Activated CD4-positive, alpha-beta T cell treated with anti-CD3 and anti-CD28 coated beads, Interleukin-2, amount 10 ng/mL, durations not matched to agents 7 days and 5 days (primary cell): ENCODE measurements around the gene RPP40. TPM values are rescaled to one million over a fixed set of nuclear protein-coding genes. Genes with fewer than 3 reads are reported as not detected.

ENCODE experiments used
- CTCF ChIA-PET: fragments of 350-600 bp; sonication (Branson Sonifier 250); formaldehyde crosslinking; loops from one replicate; lab custom pipeline; 2021; ENCODE audit warnings: antibody characterized with exemption; lab: Charles Lee
- POLR2A ChIA-PET: fragments of 350-600 bp; sonication (Branson Sonifier 250); formaldehyde crosslinking; loops from one replicate; lab custom pipeline; 2021; ENCODE audit warnings: antibody characterized with exemption; lab: Charles Lee
- DNase-seq: peaks from one replicate; pipeline ENCODE4 v3.0.0-alpha.2; 2020
- H3K27ac Mint-ChIP-seq: one replicate; pipeline ENCODE4 v1.8.0; 2021; ENCODE audit warnings: mild to moderate bottlenecking, moderate library complexity, mixed read lengths
- H3K27me3 Mint-ChIP-seq: one replicate; pipeline ENCODE4 v1.8.0; 2021; ENCODE audit warnings: mixed read lengths
- H3K36me3 Mint-ChIP-seq: one replicate; pipeline ENCODE4 v1.8.0; 2021; ENCODE audit warnings: low read depth, mixed read lengths
- H3K4me1 Mint-ChIP-seq: one replicate; pipeline ENCODE4 v1.8.0; 2021; ENCODE audit warnings: mixed read lengths
- H3K4me3 Mint-ChIP-seq: one replicate; pipeline ENCODE4 v1.8.0; 2021; ENCODE audit warnings: mild to moderate bottlenecking, moderate library complexity, mixed read lengths
- H3K9me3 Mint-ChIP-seq: one replicate; pipeline ENCODE4 v1.8.0; 2021; ENCODE audit warnings: mixed read lengths
- total RNA-seq, 2 experiments: library from RNA; stranded (reverse); gene quantifications; one replicate each; pipeline ENCODE4 v1.2.3, GENCODE V29; 2021

RPP40 gene
- total RNA-seq, 2 experiments from 2014 or later, result 5.8 to 6.2 TPM

DNA sequence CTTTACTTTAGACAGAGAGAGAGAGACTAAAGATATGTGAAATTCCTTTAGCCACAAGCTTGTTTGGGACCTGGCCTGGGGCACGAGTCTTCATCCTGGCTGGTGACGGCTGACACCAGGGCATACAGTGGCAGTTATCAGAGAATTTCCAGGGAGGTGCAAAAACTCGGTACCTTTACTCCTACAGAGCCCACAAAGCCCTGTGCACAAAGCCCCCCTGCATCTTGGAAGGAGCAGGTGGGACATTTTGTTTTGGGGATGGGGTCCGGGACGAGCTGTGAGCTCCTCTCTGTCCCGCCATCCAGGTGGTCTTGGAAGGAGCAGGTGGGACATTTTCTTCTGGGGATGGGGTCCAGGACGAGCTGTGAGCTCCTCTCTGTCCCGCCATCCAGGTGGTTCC is 28.9 kb downstream of the RPP40 start:
- Mint-ChIP-seq H3K9me3 (peaks cover 4% of the 10 kb centered on the region), H3K27ac (no peak overlapping the region), H3K4me3 (no peak overlapping the region), H3K36me3 (peaks cover 3% of the 10 kb centered on the region), H3K27me3 (peaks cover 6% of the 10 kb centered on the region), H3K4me1 (no peaks in the 10 kb centered on the region)
- no peak for DNase-seq
- ChIA-PET POLR2A (no interaction called here), CTCF (no interaction called here)

DNA sequence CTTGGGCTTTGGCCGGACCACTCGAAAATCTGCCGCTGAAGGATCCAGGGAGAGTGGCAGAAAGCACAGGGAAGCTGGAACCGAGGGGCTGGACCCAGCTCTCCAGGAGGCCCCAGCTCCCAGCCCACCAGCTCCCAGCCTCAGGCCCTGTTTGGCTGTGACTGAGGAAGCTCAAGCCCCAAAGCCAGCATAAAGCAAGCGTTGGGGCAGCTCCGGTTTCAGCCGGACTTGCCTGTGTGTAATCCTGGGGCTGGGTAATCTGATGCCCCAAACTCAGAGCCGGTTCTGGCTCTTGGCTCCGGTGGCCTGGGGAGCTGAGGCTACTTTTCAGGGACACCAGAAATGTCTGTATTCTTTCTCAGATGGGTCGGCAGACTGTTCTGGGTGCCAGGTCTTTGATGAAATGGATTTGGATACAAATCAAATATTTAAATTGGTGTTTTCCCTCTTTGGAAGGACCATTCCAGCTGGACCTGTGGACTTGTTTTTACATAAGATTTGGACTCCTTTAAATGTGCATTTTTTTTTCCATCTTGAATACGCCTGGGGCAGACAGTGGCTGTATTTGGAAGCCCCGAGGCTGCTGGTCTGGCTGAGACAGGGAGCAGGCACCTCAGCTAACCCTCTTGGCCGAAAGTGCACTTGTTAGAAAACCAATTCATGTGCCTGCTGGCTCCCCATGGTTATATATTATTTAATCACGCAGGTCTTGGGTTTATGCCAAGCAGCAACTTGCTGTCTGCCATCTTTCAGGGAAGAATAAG is 29.7 kb downstream of the RPP40 start:
- peaks cover 6% of the 10 kb centered on the region for H3K27me3 Mint-ChIP-seq
- no peaks in the 10 kb centered on the region for H3K9me3 Mint-ChIP-seq
- POLR2A ChIA-PET, result interaction anchor here (0.6 kb wide), 1 partner anchor 1108 kb away, joined by 3 read pairs; no protein-coding TSS in a partner anchor
- no peaks in the 10 kb centered on the region for H3K4me1 Mint-ChIP-seq
- no peaks in the 10 kb centered on the region for H3K36me3 Mint-ChIP-seq
- DNase-seq, result no peak
- H3K27ac Mint-ChIP-seq, result no peak overlapping the region
- CTCF ChIA-PET, result no interaction called here
- H3K4me3 Mint-ChIP-seq, result no peak overlapping the region

DNA sequence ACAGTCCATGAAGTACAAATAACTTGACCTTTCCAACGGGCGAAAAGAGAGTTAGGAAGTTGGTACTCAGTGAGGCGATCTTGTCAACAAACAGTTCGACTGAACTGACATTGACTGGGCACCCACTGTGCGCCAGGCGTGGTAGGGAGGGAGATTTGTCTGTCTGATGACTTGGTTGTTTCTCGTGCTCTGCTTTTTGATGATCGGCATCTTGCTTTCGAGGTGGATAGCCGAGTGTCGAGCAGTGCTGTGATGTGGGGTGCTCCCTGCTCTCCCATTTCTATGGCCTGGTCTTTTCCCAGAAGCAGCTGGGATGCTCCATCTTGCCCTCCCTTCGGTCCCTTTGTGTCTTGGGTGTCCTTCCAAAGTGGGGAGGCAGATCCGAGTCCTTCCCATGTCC is 30.4 kb downstream of the RPP40 start:
- no peaks in the 10 kb centered on the region for H3K9me3 Mint-ChIP-seq
- ChIA-PET POLR2A (no interaction called here), CTCF (no interaction called here)
- H3K27ac Mint-ChIP-seq, result no peak overlapping the region
- peaks cover 8% of the 10 kb centered on the region for H3K27me3 Mint-ChIP-seq
- no peak for DNase-seq
- H3K4me3 Mint-ChIP-seq, result no peak overlapping the region
- no peaks in the 10 kb centered on the region for H3K4me1 Mint-ChIP-seq
- no peaks in the 10 kb centered on the region for H3K36me3 Mint-ChIP-seq

DNA sequence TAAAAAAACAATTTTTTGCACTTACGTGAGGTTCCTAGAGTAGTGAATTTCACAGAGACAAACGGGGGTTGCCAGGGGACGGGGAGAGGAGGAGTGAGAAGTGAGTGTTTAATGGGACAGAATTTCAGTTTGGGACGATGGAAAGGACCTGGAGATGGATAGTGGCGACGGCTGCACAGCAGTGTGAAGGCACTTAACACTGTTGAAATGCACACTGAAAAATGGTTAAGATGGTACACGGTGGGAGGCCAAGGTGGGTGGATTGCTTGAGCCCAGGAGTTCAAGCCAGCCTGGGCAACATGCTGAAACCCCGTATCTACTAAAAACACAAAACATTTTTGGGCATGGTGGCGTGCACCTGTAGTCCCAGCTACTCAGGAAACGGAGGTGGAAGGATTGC is 31.4 kb downstream of the RPP40 start:
- CTCF ChIA-PET, result no interaction called here
- H3K4me1 Mint-ChIP-seq, result no peaks in the 10 kb centered on the region

DNA sequence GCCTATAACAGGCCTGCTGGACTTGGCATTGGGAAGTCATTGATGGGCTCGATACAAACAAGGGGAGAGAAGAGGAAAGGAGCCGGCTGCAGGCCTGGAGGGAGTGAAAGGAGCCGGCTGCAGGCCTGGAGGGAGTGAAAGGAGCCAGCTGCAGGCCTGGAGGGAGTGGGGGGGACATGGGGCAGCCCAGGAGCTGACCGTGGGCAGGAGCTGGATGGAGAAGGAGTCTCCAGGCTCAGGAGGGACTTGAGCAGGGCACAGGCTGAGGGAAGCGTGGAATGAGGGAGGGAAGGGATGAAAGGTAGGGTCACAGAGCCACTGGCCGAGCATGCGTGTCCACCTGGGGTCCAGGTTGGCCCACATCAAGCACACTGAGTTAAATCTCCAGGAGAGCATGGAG is 32.0 kb downstream of the RPP40 start:
- no peaks in the 10 kb centered on the region for H3K36me3 Mint-ChIP-seq
- H3K4me3 Mint-ChIP-seq, result no peak overlapping the region
- H3K27ac Mint-ChIP-seq, result no peak overlapping the region
- no peaks in the 10 kb centered on the region for H3K9me3 Mint-ChIP-seq
- peaks cover 5% of the 10 kb centered on the region for H3K27me3 Mint-ChIP-seq
- CTCF ChIA-PET, result no interaction called here
- DNase-seq, result no peak
- POLR2A ChIA-PET, result no interaction called here
- H3K4me1 Mint-ChIP-seq, result no peaks in the 10 kb centered on the region

More for the DNA sequence above, 31.4 kb downstream of the RPP40 start:
- Mint-ChIP-seq H3K9me3 (no peaks in the 10 kb centered on the region), H3K4me3 (no peak overlapping the region), H3K36me3 (no peaks in the 10 kb centered on the region), H3K27me3 (peaks cover 8% of the 10 kb centered on the region), H3K27ac (no peak overlapping the region)
- no peak for DNase-seq
- POLR2A ChIA-PET, result no interaction called here

DNA sequence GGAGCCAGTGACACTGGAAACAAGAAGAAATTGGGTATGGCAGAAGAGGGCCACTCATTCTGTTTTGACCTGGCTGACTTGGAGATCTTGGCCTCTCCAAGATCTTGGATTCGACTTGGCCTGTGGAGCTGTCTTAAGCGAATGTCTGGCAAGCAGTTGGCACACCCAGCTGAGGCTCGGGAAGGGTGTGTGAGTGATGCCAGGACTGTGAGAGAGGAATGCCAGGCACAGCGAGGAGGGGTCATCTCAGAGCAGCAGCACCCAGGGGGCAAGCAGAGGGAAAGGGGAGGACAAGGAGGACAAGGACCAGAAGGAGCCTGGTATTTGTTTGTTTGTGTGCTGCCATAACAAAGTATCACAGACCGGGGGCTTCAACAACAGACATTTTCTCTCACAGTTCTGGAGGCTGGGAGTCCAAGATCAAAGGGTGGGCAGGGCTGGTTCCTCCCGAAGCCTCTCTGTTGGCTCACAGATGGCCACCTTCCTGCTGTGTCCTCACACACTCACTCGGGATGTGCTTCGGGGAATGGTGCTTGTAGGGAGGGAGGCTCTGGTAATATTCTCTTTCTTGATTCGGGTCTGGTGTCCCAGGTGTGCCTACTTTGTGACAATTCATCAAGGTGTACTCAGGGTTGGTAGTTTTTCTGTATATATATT is 33.0 kb downstream of the RPP40 start:
- CTCF ChIA-PET, result no interaction called here
- POLR2A ChIA-PET, result no interaction called here
- Mint-ChIP-seq H3K27me3 (peaks cover 2% of the 10 kb centered on the region), H3K4me3 (no peak overlapping the region), H3K27ac (no peak overlapping the region), H3K4me1 (no peaks in the 10 kb centered on the region), H3K36me3 (no peaks in the 10 kb centered on the region), H3K9me3 (no peaks in the 10 kb centered on the region)
- DNase-seq, result no peak

DNA sequence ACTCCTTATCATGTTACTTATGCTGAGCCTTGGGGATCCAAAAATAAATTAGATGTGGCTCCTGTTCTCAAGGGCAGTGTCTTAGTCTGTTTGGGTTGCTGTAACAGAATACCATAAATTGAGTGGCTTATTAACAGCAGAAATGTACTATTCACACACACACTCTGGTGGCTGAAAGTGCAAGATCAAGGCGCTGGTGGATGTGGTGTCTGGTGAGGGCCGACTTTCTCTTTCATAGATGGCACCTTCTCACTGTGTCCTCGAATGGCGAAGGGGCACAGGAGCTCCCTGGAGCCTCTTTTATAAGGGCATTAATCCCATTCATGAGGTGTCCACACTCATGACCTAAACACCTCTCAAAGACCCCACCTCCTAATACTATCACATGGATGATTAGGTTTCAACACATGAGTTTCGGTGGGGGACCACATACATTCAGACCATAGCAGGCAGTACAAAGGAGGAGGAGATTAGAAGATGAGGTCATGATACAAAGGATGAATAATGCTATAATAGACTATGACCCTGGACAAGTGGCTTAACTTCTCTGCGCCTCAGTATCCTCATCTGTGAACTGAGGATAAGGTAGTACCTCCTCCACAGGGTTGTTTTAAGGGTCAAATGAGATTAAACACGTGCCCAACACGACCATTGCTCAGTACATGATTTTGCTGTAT is 34.1 kb downstream of the RPP40 start:
- Mint-ChIP-seq H3K9me3 (no peaks in the 10 kb centered on the region), H3K4me3 (no peak overlapping the region), H3K4me1 (no peaks in the 10 kb centered on the region), H3K27ac (no peak overlapping the region), H3K27me3 (peaks cover 2% of the 10 kb centered on the region), H3K36me3 (no peaks in the 10 kb centered on the region)
- ChIA-PET POLR2A (no interaction called here), CTCF (no interaction called here)
- no peak for DNase-seq

DNA sequence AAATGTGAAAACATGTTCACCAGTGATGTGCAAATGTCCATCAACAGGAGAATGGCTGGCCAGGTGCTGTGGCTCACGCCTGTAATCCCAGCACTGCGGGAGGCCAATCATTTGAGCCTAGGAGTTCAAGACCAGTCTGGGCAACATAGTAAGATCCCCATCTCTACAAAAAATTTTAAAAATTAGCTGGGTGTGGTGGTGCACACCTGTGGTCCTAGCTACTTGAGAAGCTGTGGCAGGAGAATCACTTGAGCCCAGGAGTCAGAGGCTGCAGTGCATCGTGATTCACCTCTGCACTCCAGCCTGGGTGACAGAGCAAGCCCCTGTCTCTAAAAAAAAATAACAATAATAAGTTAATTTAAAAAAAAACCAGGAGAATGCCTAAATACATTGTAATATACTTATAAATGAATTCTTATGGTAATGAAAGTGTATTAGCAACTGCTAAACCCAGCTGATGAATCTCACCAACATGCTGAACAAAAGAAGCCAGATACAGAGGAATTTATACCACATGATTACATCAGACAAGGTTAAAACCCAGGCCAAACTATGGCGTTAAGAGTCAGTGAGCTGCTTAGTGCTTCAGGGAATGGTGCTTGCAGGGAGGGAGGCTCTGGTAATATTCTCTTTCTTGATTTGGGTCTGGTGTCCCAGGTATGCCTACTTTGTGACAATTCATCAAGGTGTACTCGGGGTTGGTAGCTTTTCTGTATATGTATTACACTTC is 36.4 kb downstream of the RPP40 start:
- no peak overlapping the region for H3K27ac Mint-ChIP-seq
- no peaks in the 10 kb centered on the region for H3K36me3 Mint-ChIP-seq
- DNase-seq, result no peak
- H3K4me3 Mint-ChIP-seq, result no peak overlapping the region
- ChIA-PET POLR2A (no interaction called here), CTCF (no interaction called here)
- no peaks in the 10 kb centered on the region for H3K9me3 Mint-ChIP-seq
- peaks cover 2% of the 10 kb centered on the region for H3K27me3 Mint-ChIP-seq
- H3K4me1 Mint-ChIP-seq, result no peaks in the 10 kb centered on the region

DNA sequence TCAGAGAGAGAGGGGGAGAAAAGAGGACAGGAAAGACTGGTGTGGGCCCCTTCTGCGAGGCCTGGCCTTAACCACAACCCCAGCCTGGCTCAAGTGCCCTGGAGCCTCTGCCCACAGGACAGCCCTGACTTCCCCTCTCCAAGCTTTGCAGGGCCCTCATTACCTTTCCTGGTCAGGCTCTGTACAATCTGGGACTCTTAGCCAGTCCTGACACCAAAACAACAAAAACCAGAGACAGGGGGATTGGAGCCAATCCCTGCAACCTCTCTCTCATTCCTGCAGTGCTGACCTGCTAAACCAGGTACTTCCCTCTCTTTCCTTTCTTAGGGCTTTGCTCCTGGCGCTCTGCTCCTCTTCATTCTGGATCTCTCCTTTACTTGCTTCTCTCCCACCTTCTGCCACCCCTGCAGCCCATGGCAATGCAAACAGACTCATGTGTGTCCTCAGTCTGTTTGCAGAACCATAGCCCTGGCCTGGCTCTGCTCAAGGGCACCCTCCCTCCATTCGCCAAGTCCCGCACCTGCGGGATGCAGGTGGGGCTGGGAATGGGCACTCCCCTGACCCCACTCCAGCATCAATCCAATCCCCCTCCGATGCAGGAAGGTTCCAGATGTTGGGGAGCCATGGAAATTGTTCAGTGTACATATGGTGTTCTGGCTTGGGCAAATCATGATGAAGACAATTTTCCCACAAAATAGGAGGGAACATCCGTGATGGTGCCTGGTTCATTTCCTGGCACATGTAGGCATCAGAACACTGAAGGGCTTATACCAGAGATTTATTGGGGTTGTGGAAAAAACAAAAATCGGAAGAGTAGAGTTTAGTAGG is 38.1 kb downstream of the RPP40 start:
- CTCF ChIA-PET, result no interaction called here
- POLR2A ChIA-PET, result no interaction called here
- Mint-ChIP-seq H3K27me3 (peaks cover 2% of the 10 kb centered on the region), H3K9me3 (no peaks in the 10 kb centered on the region), H3K36me3 (no peaks in the 10 kb centered on the region), H3K4me3 (no peak overlapping the region), H3K4me1 (no peaks in the 10 kb centered on the region), H3K27ac (no peak overlapping the region)
- no peak for DNase-seq

DNA sequence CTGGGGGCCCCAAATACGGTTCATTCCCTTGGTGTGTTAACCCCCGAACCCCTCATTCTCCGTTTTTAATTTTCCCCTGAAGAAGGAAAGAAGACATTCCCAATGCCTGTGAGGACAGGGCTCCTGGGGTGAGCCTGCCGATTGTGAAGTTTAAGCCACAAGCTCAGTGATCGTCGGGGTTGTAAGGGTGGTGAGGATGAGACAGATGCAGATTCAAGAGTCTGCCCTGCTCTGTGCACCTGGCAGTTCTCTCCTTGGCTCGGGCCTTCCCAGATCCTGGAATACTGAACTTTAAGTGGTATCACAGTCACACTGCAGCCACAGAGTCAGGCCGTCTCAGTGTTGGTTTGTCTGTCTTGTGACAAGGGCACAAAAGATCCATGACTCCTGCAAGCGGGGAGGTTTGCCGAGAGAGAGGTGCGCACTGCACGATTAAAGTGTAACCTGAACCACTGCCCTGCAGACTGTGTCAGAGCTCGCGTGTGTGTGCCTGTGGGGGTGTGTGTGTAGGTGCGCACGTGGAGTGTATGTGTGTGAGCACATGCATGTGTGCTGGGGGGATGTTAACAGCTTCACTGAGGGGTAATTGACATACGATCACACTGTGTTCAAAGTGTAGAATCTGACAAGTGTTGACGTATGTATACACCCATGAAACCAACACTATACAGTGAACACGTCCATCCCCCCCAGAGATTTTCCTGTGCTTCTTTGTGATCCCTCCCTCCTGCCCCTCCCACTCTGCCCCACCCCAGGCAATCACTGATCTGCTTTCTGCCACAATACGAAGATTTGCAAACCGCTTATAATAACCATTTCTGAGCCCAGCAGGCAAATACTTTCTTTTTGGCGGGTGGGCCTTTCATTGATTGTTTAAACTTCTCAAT is 38.9 kb downstream of the RPP40 start:
- ChIA-PET POLR2A (no interaction called here), CTCF (no interaction called here)
- peaks cover 2% of the 10 kb centered on the region for H3K27me3 Mint-ChIP-seq
- H3K36me3 Mint-ChIP-seq, result no peaks in the 10 kb centered on the region
- no peaks in the 10 kb centered on the region for H3K9me3 Mint-ChIP-seq
- DNase-seq, result no peak
- H3K4me1 Mint-ChIP-seq, result no peaks in the 10 kb centered on the region
- no peak overlapping the region for H3K4me3 Mint-ChIP-seq
- H3K27ac Mint-ChIP-seq, result no peak overlapping the region

DNA sequence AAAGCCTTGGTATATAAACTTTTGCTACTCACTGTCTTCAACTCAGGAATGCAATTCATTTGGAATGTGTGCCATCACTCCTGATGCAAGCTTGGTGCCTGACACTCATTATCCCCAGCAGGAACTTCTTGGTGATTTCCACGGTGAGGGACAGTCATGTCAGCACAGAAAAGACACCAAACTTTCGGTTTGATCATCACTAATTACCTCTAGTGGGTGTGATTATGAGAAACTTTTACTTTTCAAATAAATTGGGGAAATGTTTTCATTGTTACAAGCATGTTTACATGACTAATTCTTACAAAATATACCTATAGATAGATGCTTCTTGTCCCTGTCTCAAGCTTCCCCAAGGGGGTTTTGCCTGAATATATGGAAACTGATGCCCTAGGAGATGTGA is 40.9 kb downstream of the RPP40 start:
- no peak overlapping the region for H3K4me3 Mint-ChIP-seq
- no peak for DNase-seq

More for the DNA sequence above, 40.9 kb downstream of the RPP40 start:
- POLR2A ChIA-PET, result no interaction called here
- Mint-ChIP-seq H3K36me3 (no peaks in the 10 kb centered on the region), H3K27me3 (peaks cover 3% of the 10 kb centered on the region), H3K9me3 (no peaks in the 10 kb centered on the region), H3K4me1 (no peaks in the 10 kb centered on the region), H3K27ac (no peak overlapping the region)
- CTCF ChIA-PET, result interaction anchor here (1.4 kb wide), 1 partner anchor 15 kb away, joined by 4 read pairs; no protein-coding TSS in a partner anchor
